Trophoblast cell (in vitro differentiated cells and primary cell): ENCODE data around the gene DEFB129.

Source experiments
- DNase-seq, 2 donors: peaks; one replicate each; pipeline ENCODE4 v3.0.0-alpha.2; 2016
- H2AFZ ChIP-seq: 2 replicates; pipeline ENCODE4 v1.6.1; 2013; ENCODE audit warnings: low read length, moderate library complexity, mild to moderate bottlenecking; ENCODE audit not compliant: insufficient read depth, poor library complexity
- H2AK5ac ChIP-seq: 2 replicates; pipeline ENCODE4 v1.6.1; 2013; ENCODE audit warnings: mild to moderate bottlenecking, low read length
- H2BK120ac ChIP-seq: 2 replicates; pipeline ENCODE4 v1.6.1; 2013; ENCODE audit warnings: low read length, mild to moderate bottlenecking, moderate library complexity; ENCODE audit not compliant: insufficient read depth, poor library complexity
- H2BK12ac ChIP-seq: 2 replicates; pipeline ENCODE4 v1.6.1; 2013; ENCODE audit warnings: mild to moderate bottlenecking, low read length, moderate library complexity
- H2BK5ac ChIP-seq: 2 replicates; pipeline ENCODE4 v1.6.1; 2013; ENCODE audit warnings: low read length, low read depth, moderate library complexity, mild to moderate bottlenecking; ENCODE audit not compliant: poor library complexity
- H3K14ac ChIP-seq: 2 replicates; pipeline ENCODE4 v1.6.1; 2013; ENCODE audit warnings: mild to moderate bottlenecking, low read length
- H3K18ac ChIP-seq: 2 replicates; pipeline ENCODE4 v1.6.1; 2013; ENCODE audit warnings: mild to moderate bottlenecking, low read length
- H3K23ac ChIP-seq: 2 replicates; pipeline ENCODE4 v1.6.1; 2013; ENCODE audit warnings: low read length
- H3K27ac ChIP-seq: 2 replicates; pipeline ENCODE4 v1.5.1; 2013; ENCODE audit warnings: low read depth, mild to moderate bottlenecking, inconsistent platforms, low read length, moderate library complexity
- H3K27me3 ChIP-seq: 2 replicates; pipeline ENCODE4 v1.6.1; 2013; ENCODE audit warnings: inconsistent platforms, mild to moderate bottlenecking, low read length, moderate library complexity; ENCODE audit not compliant: insufficient read depth
- H3K36me3 ChIP-seq, 2 experiments: 1 replicate in 1 of 2; 2 replicates in 1 of 2; pipeline ENCODE4 v1.6.1; 2013; ENCODE audit warnings: low read length in 2 of 2, mild to moderate bottlenecking in 2 of 2, moderate library complexity in 1 of 2; ENCODE audit not compliant: insufficient read depth in 2 of 2, control insufficient read depth in 1 of 2
- H3K4ac ChIP-seq: 2 replicates; pipeline ENCODE4 v1.6.1; 2013; ENCODE audit warnings: low read depth, mild to moderate bottlenecking, low read length, moderate library complexity
- H3K4me1 ChIP-seq, 2 experiments: 1 replicate in 1 of 2; 2 replicates in 1 of 2; pipeline ENCODE4 v1.6.1; 2013; ENCODE audit warnings: low read length in 2 of 2, mild to moderate bottlenecking in 2 of 2, moderate library complexity in 1 of 2; ENCODE audit not compliant: insufficient read depth in 2 of 2, control insufficient read depth in 1 of 2
- H3K4me2 ChIP-seq: 2 replicates; pipeline ENCODE4 v1.6.1; 2013; ENCODE audit warnings: inconsistent platforms, mild to moderate bottlenecking, low read length, moderate library complexity
- H3K4me3 ChIP-seq: 2 replicates; pipeline ENCODE4 v1.5.1; 2013; ENCODE audit warnings: mild to moderate bottlenecking, low read depth, low read length, inconsistent platforms
- H3K79me1 ChIP-seq: one replicate; pipeline ENCODE4 v1.6.1; 2013; ENCODE audit warnings: low read length
- H3K79me2 ChIP-seq: 2 replicates; pipeline ENCODE4 v1.6.1; 2013; ENCODE audit warnings: low read length, mild to moderate bottlenecking; ENCODE audit not compliant: control insufficient read depth, insufficient read depth, poor library complexity
- H3K9ac ChIP-seq: 2 replicates; pipeline ENCODE4 v1.6.1; 2013; ENCODE audit warnings: mild to moderate bottlenecking, low read length
- H3K9me3 ChIP-seq: 2 replicates; pipeline ENCODE4 v1.6.1; 2013; ENCODE audit warnings: low read depth, mild to moderate bottlenecking, control low read depth, inconsistent platforms, low read length; ENCODE audit not compliant: insufficient read depth
- H4K12ac ChIP-seq: 2 replicates; pipeline ENCODE4 v1.6.1; 2013; ENCODE audit warnings: low read depth, mild to moderate bottlenecking, low read length, moderate library complexity
- H4K8ac ChIP-seq: 2 replicates; pipeline ENCODE4 v1.6.1; 2013; ENCODE audit warnings: low read depth, mild to moderate bottlenecking, low read length, moderate library complexity
- H4K91ac ChIP-seq: one replicate; pipeline ENCODE4 v1.6.1; 2013; ENCODE audit warnings: low read depth, mild to moderate bottlenecking, low read length, moderate library complexity
- WGBS: extraction: QIAGEN DNeasy Blood & Tissue Kit; methylation state at CpG from one replicate; pipeline ENCODE4 v1.1.7; 2013; ENCODE audit warnings: missing lambda C conversion rate; ENCODE audit not compliant: insufficient read length, insufficient coverage; ENCODE audit errors: extremely low coverage; 5-methylcytosine and 5-hydroxymethylcytosine counted together

Gene DEFB129

GRCh38 chr20:235891-236290, 8.8 kb downstream of the DEFB129 start:
- DNase-seq = no peak
- WGBS = no CpG with 5 or more reads among the region's 1 CpG
- no peak overlapping the region for H4K8ac ChIP-seq

GRCh38 chr20:237489-237888, 10.4 kb downstream of the DEFB129 start:
- no peak overlapping the region for H4K91ac ChIP-seq
- H3K9me3 ChIP-seq = peaks cover 4% of the 10 kb centered on the region
- H2AFZ ChIP-seq = no peak overlapping the region
- no peak overlapping the region for H3K4me3 ChIP-seq
- H2BK12ac ChIP-seq = no peak overlapping the region
- no peak overlapping the region for H3K4ac ChIP-seq
- no peak overlapping the region for H2AK5ac ChIP-seq
- no peak overlapping the region for H2BK120ac ChIP-seq
- DNase-seq = peak in 1 of 2 donors; percentile 3
- H3K14ac ChIP-seq = no peak overlapping the region
- no peaks in the 10 kb centered on the region for H3K79me1 ChIP-seq
- H4K8ac ChIP-seq = no peak overlapping the region
- H3K36me3 ChIP-seq = no peaks in the 10 kb centered on the region
- H2BK5ac ChIP-seq = no peak overlapping the region
- no peaks in the 10 kb centered on the region for H3K79me2 ChIP-seq
- no peak overlapping the region for H3K4me2 ChIP-seq
- H4K12ac ChIP-seq = no peak overlapping the region
- WGBS = no CpG with 5 or more reads among the region's 4 CpGs
- H3K23ac ChIP-seq = no peak overlapping the region
- no peaks in the 10 kb centered on the region for H3K27me3 ChIP-seq
- H3K27ac ChIP-seq = no peak overlapping the region
- no peaks in the 10 kb centered on the region for H3K4me1 ChIP-seq
- no peak overlapping the region for H3K18ac ChIP-seq
- no peak overlapping the region for H3K9ac ChIP-seq

More at GRCh38 chr20:235891-236290, 8.8 kb downstream of the DEFB129 start:
- Histone ChIP-seq H4K91ac (no peak overlapping the region), H2BK120ac (no peak overlapping the region), H3K27me3 (no peaks in the 10 kb centered on the region), H3K23ac (no peak overlapping the region), H3K18ac (no peak overlapping the region), H3K79me2 (no peaks in the 10 kb centered on the region), H3K79me1 (no peaks in the 10 kb centered on the region), H3K14ac (no peak overlapping the region), H4K12ac (no peak overlapping the region), H2BK5ac (no peak overlapping the region), H3K27ac (no peak overlapping the region), H3K9me3 (peaks cover 4% of the 10 kb centered on the region), H2AFZ (no peak overlapping the region), H3K9ac (no peak overlapping the region), H3K4ac (no peak overlapping the region), H3K4me3 (no peak overlapping the region), H3K4me2 (no peak overlapping the region), H3K36me3 (no peaks in the 10 kb centered on the region), H2AK5ac (no peak overlapping the region), H2BK12ac (no peak overlapping the region), H3K4me1 (no peaks in the 10 kb centered on the region)

GRCh38 chr20:237929-238328, 10.9 kb downstream of the DEFB129 start:
- no peak overlapping the region for H3K4ac ChIP-seq
- H2AK5ac ChIP-seq = no peak overlapping the region
- no peak overlapping the region for H3K27ac ChIP-seq
- H3K14ac ChIP-seq = no peak overlapping the region
- H2BK5ac ChIP-seq = no peak overlapping the region
- H2AFZ ChIP-seq = no peak overlapping the region
- no peak overlapping the region for H4K91ac ChIP-seq
- no CpG with 5 or more reads among the region's 3 CpGs for WGBS
- H3K23ac ChIP-seq = no peak overlapping the region
- H3K36me3 ChIP-seq = no peaks in the 10 kb centered on the region
- H3K18ac ChIP-seq = no peak overlapping the region
- DNase-seq = peak in 1 of 2 donors; percentile 2
- H4K8ac ChIP-seq = no peak overlapping the region
- no peaks in the 10 kb centered on the region for H3K4me1 ChIP-seq
- no peak overlapping the region for H3K4me3 ChIP-seq
- H3K4me2 ChIP-seq = no peak overlapping the region
- no peaks in the 10 kb centered on the region for H3K79me1 ChIP-seq
- no peak overlapping the region for H2BK120ac ChIP-seq
- H3K79me2 ChIP-seq = no peaks in the 10 kb centered on the region
- H3K9ac ChIP-seq = no peak overlapping the region
- no peak overlapping the region for H4K12ac ChIP-seq
- no peaks in the 10 kb centered on the region for H3K27me3 ChIP-seq
- peaks cover 3% of the 10 kb centered on the region for H3K9me3 ChIP-seq
- H2BK12ac ChIP-seq = no peak overlapping the region

GRCh38 chr20:242905-243304, 15.8 kb downstream of the DEFB129 start:
- Histone ChIP-seq H3K36me3 (no peaks in the 10 kb centered on the region), H2BK120ac (no peak overlapping the region), H2BK5ac (no peak overlapping the region), H3K14ac (no peak overlapping the region), H3K4me1 (no peaks in the 10 kb centered on the region), H2BK12ac (no peak overlapping the region), H2AFZ (no peak overlapping the region), H4K8ac (no peak overlapping the region), H3K4me3 (no peak overlapping the region), H4K12ac (no peak overlapping the region), H3K27ac (no peak overlapping the region), H2AK5ac (no peak overlapping the region), H3K18ac (no peak overlapping the region), H3K23ac (no peak overlapping the region), H4K91ac (no peak overlapping the region), H3K4me2 (no peak overlapping the region), H3K4ac (no peak overlapping the region), H3K79me2 (no peaks in the 10 kb centered on the region), H3K9ac (no peak overlapping the region), H3K9me3 (no peaks in the 10 kb centered on the region), H3K79me1 (no peaks in the 10 kb centered on the region), H3K27me3 (no peaks in the 10 kb centered on the region)
- DNase-seq = no peak
- no CpG with 5 or more reads among the region's 2 CpGs for WGBS
